GM10266 (cell line): ENCODE results near the gene PDZD7.
A peak's percentile ranks its signal among the peaks of the same experiment; 100 is the strongest.

Source experiments
- DNase-seq: peaks from one replicate; pipeline ENCODE4 v3.0.0; 2012; ENCODE audit errors: extremely low spot score
- TF ChIP-seq, protein P1 (sequence below): IDR thresholded peaks from 2 replicates; pipeline ENCODE4 v1.5.1; 2012; ENCODE audit warnings: mild to moderate bottlenecking, low read depth; ENCODE audit not compliant: control insufficient read depth, insufficient read depth; ENCODE audit errors: missing control alignments

The PDZD7 gene

DNA sequence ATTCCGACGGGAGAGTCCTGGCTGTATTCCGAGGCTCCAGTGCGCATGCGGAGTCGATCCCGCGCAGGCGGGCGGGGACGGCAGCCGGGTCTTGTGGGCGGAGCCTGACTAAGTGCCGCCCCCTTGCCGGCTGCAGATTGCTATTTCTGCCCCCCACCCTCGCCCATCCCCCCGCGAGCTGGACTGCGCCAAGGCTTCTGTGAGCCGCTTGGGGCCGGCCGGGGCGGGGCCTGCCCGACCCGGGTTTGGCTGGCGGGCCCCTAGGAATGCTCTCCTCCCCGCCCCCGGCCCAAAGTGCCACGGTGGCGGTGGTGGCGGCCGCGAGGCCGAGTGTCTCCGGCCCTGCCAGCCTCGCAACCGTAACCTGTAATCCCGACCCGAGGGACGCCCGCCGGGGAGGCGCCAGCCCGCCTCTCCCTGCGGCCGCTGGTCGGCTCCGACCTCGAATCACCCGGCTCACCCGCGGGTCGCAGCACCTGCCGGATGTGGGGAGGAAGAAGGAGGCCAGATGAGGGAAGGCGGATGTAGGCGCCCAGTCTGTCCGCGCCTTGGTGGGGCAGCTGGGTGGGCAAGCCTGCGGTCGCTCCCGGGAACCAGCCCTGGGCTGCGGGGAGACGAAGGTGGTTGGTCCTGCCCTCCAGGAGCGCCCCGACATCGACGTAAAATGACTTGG, 30.2 kb upstream of the PDZD7 start:
- TF ChIP-seq, protein P1, sequence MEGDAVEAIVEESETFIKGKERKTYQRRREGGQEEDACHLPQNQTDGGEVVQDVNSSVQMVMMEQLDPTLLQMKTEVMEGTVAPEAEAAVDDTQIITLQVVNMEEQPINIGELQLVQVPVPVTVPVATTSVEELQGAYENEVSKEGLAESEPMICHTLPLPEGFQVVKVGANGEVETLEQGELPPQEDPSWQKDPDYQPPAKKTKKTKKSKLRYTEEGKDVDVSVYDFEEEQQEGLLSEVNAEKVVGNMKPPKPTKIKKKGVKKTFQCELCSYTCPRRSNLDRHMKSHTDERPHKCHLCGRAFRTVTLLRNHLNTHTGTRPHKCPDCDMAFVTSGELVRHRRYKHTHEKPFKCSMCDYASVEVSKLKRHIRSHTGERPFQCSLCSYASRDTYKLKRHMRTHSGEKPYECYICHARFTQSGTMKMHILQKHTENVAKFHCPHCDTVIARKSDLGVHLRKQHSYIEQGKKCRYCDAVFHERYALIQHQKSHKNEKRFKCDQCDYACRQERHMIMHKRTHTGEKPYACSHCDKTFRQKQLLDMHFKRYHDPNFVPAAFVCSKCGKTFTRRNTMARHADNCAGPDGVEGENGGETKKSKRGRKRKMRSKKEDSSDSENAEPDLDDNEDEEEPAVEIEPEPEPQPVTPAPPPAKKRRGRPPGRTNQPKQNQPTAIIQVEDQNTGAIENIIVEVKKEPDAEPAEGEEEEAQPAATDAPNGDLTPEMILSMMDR = no peak
- peak; percentile 98 for DNase-seq

DNA sequence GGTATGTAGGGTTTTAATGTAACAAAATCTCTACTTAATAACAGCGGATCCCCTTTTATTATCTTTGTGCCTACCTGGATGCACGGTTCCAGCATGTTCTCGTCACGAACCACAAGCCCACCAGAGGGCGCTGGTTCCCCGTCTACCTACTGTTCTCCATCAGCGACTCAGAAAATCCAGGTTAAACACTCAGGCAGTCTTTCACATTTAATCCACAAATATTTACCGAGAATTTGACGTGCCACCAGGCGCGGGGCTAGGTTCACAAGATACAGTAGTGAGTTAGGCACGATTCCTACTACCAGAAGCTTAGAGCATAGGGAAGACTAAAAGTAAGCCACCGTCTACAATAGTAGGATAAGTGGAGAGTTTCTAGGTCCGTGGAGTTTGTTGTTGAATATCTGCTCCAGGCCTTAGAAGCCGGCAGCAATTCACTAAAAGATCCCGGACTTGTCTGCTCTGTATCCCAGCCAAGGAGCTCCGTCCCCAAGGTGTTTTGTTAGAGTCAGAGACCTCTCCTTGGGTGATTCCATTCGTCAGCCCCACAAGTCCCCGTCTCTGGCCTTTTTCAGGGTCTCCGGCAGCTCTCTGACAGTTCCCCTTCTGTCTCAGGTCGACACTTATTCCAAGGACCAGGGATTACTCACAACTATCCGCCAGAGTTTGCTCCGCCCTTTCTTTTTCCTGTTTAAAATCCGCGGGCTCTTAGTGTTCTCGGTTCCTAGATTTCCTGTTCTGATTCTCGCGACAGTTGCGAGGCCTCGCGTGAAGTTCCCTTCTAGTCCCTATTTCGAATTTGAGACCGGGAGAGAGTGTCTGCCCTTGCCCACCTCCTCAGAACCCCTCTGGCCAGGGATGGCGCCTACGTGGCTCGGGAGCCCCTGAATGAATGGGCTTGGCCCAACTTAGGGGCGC, 29.4 kb upstream of the PDZD7 start:
- peak; percentile 90 for DNase-seq
- TF ChIP-seq, protein P1 = peak; percentile 93

DNA sequence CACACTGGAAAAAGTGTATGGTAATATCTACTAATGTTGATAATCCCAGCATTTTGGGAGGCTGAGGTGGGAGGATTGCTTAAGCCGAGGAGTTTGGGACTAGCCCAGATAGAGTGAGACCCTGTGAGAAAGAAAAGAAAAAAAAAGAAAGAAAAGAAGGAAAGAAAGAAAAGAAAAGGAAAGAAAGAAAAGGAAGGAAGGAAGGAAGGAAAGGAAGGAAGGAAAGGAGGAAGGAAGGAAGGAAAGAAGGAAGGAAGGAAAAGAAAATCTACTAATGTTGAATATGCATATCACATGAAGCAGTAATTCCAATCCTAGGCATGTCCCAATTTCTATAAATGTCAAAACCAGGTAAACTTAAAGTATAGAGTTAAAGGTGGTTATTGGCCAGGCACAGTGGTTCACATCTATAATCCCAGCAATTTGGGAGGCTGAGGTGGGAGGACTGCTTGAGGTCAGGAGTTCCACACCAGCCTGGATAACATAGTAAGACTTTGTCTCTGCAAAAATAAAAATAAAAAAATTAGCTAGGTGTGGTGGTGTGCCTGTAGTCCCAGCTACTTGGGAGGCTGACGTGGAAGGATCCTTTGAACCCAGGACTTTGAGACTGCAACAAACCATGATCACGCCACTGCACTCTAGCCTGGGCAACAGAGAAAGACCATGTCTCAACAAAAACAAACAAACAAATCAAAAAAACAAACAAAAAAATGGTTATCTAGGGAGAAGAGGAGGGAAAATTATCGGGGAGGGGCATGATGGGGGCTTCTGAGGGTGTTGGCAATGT, 25.6 kb upstream of the PDZD7 start:
- no peak for DNase-seq
- TF ChIP-seq, protein P1 = no peak

DNA sequence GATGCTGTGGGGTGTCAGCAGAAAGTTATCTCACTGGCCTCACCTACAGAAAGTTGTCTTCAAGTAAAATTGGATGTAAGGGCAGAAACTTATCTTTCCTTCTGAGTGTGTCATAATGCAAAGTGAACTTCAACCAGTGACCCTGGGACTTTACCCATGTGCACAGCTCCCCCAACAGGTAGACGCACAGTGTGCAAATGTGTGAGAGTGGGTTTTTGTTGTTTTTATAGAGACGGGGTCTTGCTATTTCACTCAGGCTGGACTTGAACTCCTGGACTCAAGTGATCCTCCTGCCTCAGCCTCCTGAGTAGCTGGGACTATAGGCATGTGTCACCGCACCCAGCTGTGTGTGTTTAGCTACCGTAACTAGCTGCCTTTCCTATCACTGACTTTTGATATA, 24.5 kb upstream of the PDZD7 start:
- DNase-seq = no peak
- TF ChIP-seq, protein P1 = peak; percentile 6

DNA sequence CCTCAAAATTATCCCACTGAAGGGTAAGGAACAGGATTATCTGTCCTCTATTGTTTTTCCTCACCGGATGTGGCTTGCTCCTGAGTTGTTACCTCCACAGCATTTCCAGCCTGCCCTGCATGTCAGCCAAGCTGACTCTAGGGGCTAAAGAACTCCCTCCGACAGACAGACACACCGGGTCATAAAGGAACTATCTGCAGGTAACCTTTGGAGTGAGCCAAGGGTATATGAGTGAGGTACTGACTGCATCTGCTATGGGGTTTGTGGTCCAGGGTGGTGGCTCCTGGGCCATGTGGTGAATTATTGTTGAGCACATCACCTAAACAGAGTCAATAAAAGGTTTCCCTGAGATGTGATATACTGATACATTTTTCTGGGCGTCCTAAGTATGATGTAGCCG, 23.9 kb upstream of the PDZD7 start:
- DNase-seq = no peak
- TF ChIP-seq, protein P1 = no peak

DNA sequence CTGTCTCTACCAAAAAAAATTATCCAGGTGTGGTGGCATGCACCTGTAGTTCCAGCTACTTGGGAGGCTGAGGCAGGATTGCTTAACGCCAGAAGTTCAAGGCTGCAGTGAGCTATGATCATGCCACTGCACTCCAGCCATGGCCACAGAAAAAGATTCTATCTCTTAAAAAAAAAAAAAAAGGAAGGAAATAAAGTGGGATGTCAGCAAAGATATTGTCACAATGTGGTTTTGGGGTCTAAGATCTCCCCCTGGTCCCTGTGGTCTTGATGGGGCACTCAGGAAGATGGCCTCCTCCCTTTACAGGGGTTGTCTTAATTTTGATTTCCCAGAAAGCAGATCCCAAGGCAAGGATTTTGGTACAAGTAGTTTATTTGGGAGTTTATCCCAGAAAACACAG, 23.4 kb upstream of the PDZD7 start:
- no peak for DNase-seq
- TF ChIP-seq, protein P1 = no peak
